Measurements from ENCODE around the gene WAPL.

The WAPL gene

DNA sequence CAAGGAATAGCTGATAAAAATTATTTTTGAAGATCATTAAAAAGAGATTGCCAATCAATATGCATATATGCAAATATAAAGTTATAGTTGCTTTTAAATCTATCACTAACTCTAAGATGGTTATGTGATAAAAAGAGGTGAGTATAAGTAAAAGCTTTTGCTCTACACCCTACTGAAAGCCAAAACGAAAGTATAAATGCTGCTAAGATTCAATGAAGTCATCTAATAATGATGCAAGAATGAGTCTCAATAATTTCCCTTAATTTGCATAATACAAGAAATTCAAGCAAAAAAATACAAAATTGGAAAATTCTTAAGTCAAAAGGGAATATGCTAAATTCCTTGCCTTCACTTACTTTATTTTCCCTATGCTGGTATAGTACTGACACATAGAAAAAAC, 75.2 kb downstream of the WAPL start:
- no peak for TF ChIP-seq CTCF (IDR thresholded peaks at IDR 0.05; ENCODE audit: low read depth, low read length, missing control alignments)
- DNase-seq (ENCODE audit: low read depth), result no peak

DNA sequence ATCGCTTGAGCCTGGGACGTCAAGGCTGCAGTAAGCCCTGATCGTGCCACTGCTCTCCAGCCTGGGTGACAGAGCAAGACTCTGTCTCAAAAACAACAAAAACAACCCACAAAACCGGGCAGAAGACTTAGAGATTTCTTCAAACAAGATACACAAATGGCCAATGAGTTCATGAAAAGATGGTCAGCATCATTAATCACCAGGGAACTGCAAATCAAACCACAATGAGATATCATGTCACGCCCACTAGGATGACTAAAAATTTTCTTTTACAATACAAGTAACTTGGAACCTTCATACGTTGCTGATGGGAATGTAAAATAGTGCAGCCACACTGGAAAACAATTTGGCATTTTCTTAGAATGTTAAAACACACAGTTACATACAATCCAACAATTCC, 77.7 kb downstream of the WAPL start:
- H3K4me3 ChIP-seq (ENCODE audit: low read depth, low read length), result no peak overlapping the region
- no peak for TF ChIP-seq CTCF (IDR thresholded peaks at IDR 0.05; ENCODE audit: low read depth, low read length, missing control alignments)
- DNase-seq (ENCODE audit: low read depth), result no peak

More for the DNA sequence above, 75.2 kb downstream of the WAPL start:
- H3K4me3 ChIP-seq (ENCODE audit: low read depth, low read length), result no peak overlapping the region

GRCh38 chr10:86443069-86443468, 78.5 kb downstream of the WAPL start:
- no peak for TF ChIP-seq CTCF (IDR thresholded peaks at IDR 0.05; ENCODE audit: low read depth, low read length, missing control alignments)
- H3K4me3 ChIP-seq (ENCODE audit: low read depth, low read length), result no peak overlapping the region
- DNase-seq (ENCODE audit: low read depth), result no peak

GRCh38 chr10:86440874-86441843, 80.4 kb downstream of the WAPL start:
- no peak for TF ChIP-seq CTCF (IDR thresholded peaks at IDR 0.05; ENCODE audit: low read depth, low read length, missing control alignments)
- no peak overlapping the region for H3K4me3 ChIP-seq (ENCODE audit: low read depth, low read length)
- DNase-seq (ENCODE audit: low read depth), result no peak

DNA sequence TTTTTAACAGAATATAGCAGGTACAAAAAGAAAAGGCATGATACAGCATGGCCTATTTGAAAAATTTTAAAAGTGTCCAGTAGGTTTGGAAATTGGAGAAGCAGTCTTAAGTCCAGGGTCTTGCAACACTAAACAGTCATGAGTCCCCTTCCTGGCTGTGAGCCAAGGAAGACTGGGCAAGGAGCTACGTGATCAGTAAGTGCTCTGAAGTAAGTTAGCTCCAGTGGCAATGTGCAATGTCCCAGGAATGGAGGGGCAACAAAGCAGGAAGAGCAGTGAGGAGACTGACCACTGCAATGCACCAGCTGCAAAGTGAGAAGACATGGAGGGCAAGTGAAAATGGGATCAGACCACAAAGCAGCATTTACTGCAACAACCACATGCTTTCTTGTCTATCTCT, 82.0 kb downstream of the WAPL start:
- TF ChIP-seq CTCF (IDR thresholded peaks at IDR 0.05; ENCODE audit: low read depth, low read length, missing control alignments), result no peak
- no peak for DNase-seq (ENCODE audit: low read depth)
- no peak overlapping the region for H3K4me3 ChIP-seq (ENCODE audit: low read depth, low read length)

GRCh38 chr10:86438091-86438749, 83.4 kb downstream of the WAPL start:
- no peak overlapping the region for H3K4me3 ChIP-seq (ENCODE audit: low read depth, low read length)
- TF ChIP-seq CTCF (IDR thresholded peaks at IDR 0.05; ENCODE audit: low read depth, low read length, missing control alignments), result no peak
- DNase-seq (ENCODE audit: low read depth), result no peak
